CD4-positive, alpha-beta T cell treated with Interleukin-4 for 4 hours (primary cell): Measurements from ENCODE around the gene ZDHHC11B.
"Not testable (repeated sequence)": the region's sequence is repeated elsewhere in the genome, so short reads cannot be mapped to it uniquely, and the experiment has no call there.

Experiments used
- DNase-seq: peaks from one replicate; pipeline ENCODE4 v3.0.0-alpha.2; 2020

The ZDHHC11B gene

GRCh38 chr5:784428-785177 lies at the start of gene ZDHHC11B:
Gene ZDHHC11B, minus strand, starts transcription at chr5:784729. Its CDS starts 17,810 bp downstream, at chr5:766919.
- DNase-seq = peak; percentile 81

- not testable (repeated sequence) for DNase-seq
Observed at GRCh38 chr5:834013-834412, 49.5 kb upstream of the ZDHHC11B start.

GRCh38 chr5:828194-828593 lies 43.7 kb upstream of the ZDHHC11B start:
- not testable (repeated sequence) for DNase-seq

GRCh38 chr5:825544-825943 lies 41.0 kb upstream of the ZDHHC11B start:
- DNase-seq = not testable (repeated sequence)

- DNase-seq = no peak
Observed at GRCh38 chr5:821504-821903, 37.0 kb upstream of the ZDHHC11B start.

GRCh38 chr5:820245-820644 lies 35.7 kb upstream of the ZDHHC11B start:
- DNase-seq = no peak

GRCh38 chr5:819078-819477 lies 34.5 kb upstream of the ZDHHC11B start:
- DNase-seq = no peak

- DNase-seq = no peak
Observed at GRCh38 chr5:816176-816575, 31.6 kb upstream of the ZDHHC11B start.

- no peak for DNase-seq
Observed at GRCh38 chr5:815449-815848, 30.9 kb upstream of the ZDHHC11B start.

GRCh38 chr5:813575-813974 lies 29.0 kb upstream of the ZDHHC11B start:
- DNase-seq = not testable (repeated sequence)

GRCh38 chr5:811384-811783 lies 26.9 kb upstream of the ZDHHC11B start:
- not testable (repeated sequence) for DNase-seq

- DNase-seq = not testable (repeated sequence)
Observed at GRCh38 chr5:807719-808514, 23.4 kb upstream of the ZDHHC11B start.

GRCh38 chr5:801472-801871 lies 16.9 kb upstream of the ZDHHC11B start:
- DNase-seq = no peak

GRCh38 chr5:801055-801454 lies 16.5 kb upstream of the ZDHHC11B start:
- not testable (repeated sequence) for DNase-seq

- not testable (repeated sequence) for DNase-seq
Observed at GRCh38 chr5:798505-799138, 14.1 kb upstream of the ZDHHC11B start.

GRCh38 chr5:797986-798385 lies 13.5 kb upstream of the ZDHHC11B start:
- not testable (repeated sequence) for DNase-seq

GRCh38 chr5:795873-796272 lies 11.3 kb upstream of the ZDHHC11B start:
- DNase-seq = not testable (repeated sequence)

GRCh38 chr5:794948-795347 lies 10.4 kb upstream of the ZDHHC11B start:
- DNase-seq = not testable (repeated sequence)

- not testable (repeated sequence) for DNase-seq
Observed at GRCh38 chr5:788703-789102, 4.2 kb upstream of the ZDHHC11B start.

- not testable (repeated sequence) for DNase-seq
Observed at GRCh38 chr5:787857-788233, 3.3 kb upstream of the ZDHHC11B start.

- not testable (repeated sequence) for DNase-seq
Observed at GRCh38 chr5:787224-787856, 2.8 kb upstream of the ZDHHC11B start.

- DNase-seq = not testable (repeated sequence)
Observed at GRCh38 chr5:785181-785705, 714 bp upstream of the ZDHHC11B start.
